SK-N-SH (cell line): ENCODE measurements around the gene SGSM2. TPM values are rescaled to one million over a fixed set of nuclear protein-coding genes. Genes with fewer than 3 reads are reported as not detected.

ENCODE experiments used
- CHD2 ChIP-seq: fragments of 150-350 bp; IDR thresholded peaks from 2 replicates; pipeline ENCODE4 v1.6.1; 2018; ENCODE audit warnings: low read length; ENCODE audit not compliant: partially characterized antibody
- CTCF ChIP-seq: fragments of 200-600 bp; sonication (generic); IDR thresholded peaks from 2 replicates; pipeline ENCODE4 v1.6.1; 2017; ENCODE audit warnings: antibody characterized with exemption, mild to moderate bottlenecking, moderate library complexity
- ELF1 ChIP-seq: IDR thresholded peaks from 2 replicates; pipeline ENCODE4 v1.4.0; 2012
- FOXJ3 ChIP-seq: sonication (generic); formaldehyde crosslinking; IDR thresholded peaks from 2 replicates; pipeline ENCODE4 v1.5.1; 2020; ENCODE audit warnings: mild to moderate bottlenecking, missing genetic modification reagents
- FOXM1 ChIP-seq: IDR thresholded peaks from 2 replicates; pipeline ENCODE4 v1.4.0; 2012; ENCODE audit warnings: low read depth, mild to moderate bottlenecking
- GABPA ChIP-seq: IDR thresholded peaks from 2 replicates; pipeline ENCODE4 v1.4.0; 2012; ENCODE audit warnings: low read depth, mild to moderate bottlenecking
- IRF3 ChIP-seq: fragments of 150-350 bp; IDR thresholded peaks from 2 replicates; pipeline ENCODE4 v1.6.1; 2016; ENCODE audit warnings: mild to moderate bottlenecking, low read depth, low read length
- JUND ChIP-seq: IDR thresholded peaks from 2 replicates; pipeline ENCODE4 v1.4.0; 2012
- MAX ChIP-seq: IDR thresholded peaks from 2 replicates; pipeline ENCODE4 v1.4.0; 2012; ENCODE audit warnings: low read depth
- PBX3 ChIP-seq: IDR thresholded peaks from 2 replicates; pipeline ENCODE4; 2012
- POLR2AphosphoS5 ChIP-seq: IDR thresholded peaks from 2 replicates; pipeline ENCODE4 v1.6.1; 2012; ENCODE audit warnings: low read depth, low read length
- RAD21 ChIP-seq: IDR thresholded peaks from 2 replicates; pipeline ENCODE4 v1.6.1; 2012; ENCODE audit warnings: mild to moderate bottlenecking, low read length
- RCOR1 ChIP-seq: fragments of 150-350 bp; IDR thresholded peaks from 2 replicates; pipeline ENCODE4 v1.6.1; 2017; ENCODE audit warnings: antibody characterized with exemption, low read length
- SIN3A ChIP-seq: IDR thresholded peaks from 2 replicates; pipeline ENCODE4 v1.6.1; 2012; ENCODE audit warnings: low read depth, mild to moderate bottlenecking, low read length, moderate library complexity, borderline replicate concordance
- SMC3 ChIP-seq: IDR thresholded peaks from 2 replicates; pipeline ENCODE4 v1.6.1; 2012; ENCODE audit warnings: low read depth, low read length, improper control_type of control experiment
- TAF1 ChIP-seq: IDR thresholded peaks from 2 replicates; pipeline ENCODE4 v1.6.1; 2012; ENCODE audit warnings: low read depth, mild to moderate bottlenecking, low read length, moderate library complexity, borderline replicate concordance
- TCF12 ChIP-seq: IDR thresholded peaks from 2 replicates; pipeline ENCODE4 v1.4.0; 2012
- TEAD4 ChIP-seq: IDR thresholded peaks from 2 replicates; pipeline ENCODE4 v1.4.0; 2012; ENCODE audit warnings: mild to moderate bottlenecking, borderline replicate concordance; ENCODE audit not compliant: insufficient read depth
- USF1 ChIP-seq: IDR thresholded peaks from 2 replicates; pipeline ENCODE4 v1.4.0; 2012; ENCODE audit warnings: low read depth, borderline replicate concordance
- ZBTB33 ChIP-seq: IDR thresholded peaks from 2 replicates; pipeline ENCODE4 v1.4.0; 2012; ENCODE audit warnings: low read depth, borderline replicate concordance
- polyA plus RNA-seq, 3 experiments: library from polyadenylated mRNA; depleted of rRNA; stranded (reverse); fragments of >200 nt; gene quantifications; 2 replicates each; pipeline ENCODE4 v1.2.3, GENCODE V29; 2012

Gene SGSM2
- polyA plus RNA-seq, 1 of the 3 experiments (the other 2 are of a cell fraction), result 85.9 TPM

GRCh38 chr17:2401426-2402221 is 64.3 kb downstream of the SGSM2 start (continued):
- TF ChIP-seq CTCF (no peak), JUND (peak; percentile 67; the same call in 1 of the 2 replicates), IRF3 (no peak), RCOR1 (peak; percentile 28; the same call in 1 of the 2 replicates), ZBTB33 (no peak), PBX3 (peak; percentile 66), GABPA (no peak), POLR2AphosphoS5 (0 out of 2 replicates have a peak, but pooled peaks have one; percentile 3), FOXM1 (no peak), TAF1 (peak; percentile 35; the same call in 1 of the 2 replicates), MAX (peak; percentile 99), RAD21 (no peak), TEAD4 (no peak), FOXJ3 (CRISPR knock-in tag) (0 out of 2 replicates have a peak, but pooled peaks have one; percentile 31), USF1 (peak; percentile 49; the same call in 1 of the 2 replicates), SMC3 (no peak), TCF12 (peak; percentile 65), CHD2 (peak; percentile 76), ELF1 (peak; percentile 40; the same call in 1 of the 2 replicates), SIN3A (peak; percentile 72; the same call in 1 of the 2 replicates)
